Testis (tissue), 2 donors: ENCODE measurements around the gene GLYR1.

Experiments
- POLR2A ChIP-seq: fragments of 450-650 bp; IDR thresholded peaks from one replicate; pipeline ENCODE4 v1.6.1; 2017; ENCODE audit warnings: antibody characterized with exemption, mild to moderate bottlenecking, moderate library complexity
- TF ChIP-seq, protein P1 (sequence below), 3 experiments: fragments of 450-650 bp in 2 of 3; fragments of 200-600 bp in 1 of 3; sonication (generic) in 1 of 3; IDR thresholded peaks; one replicate each; pipeline ENCODE4 v1.5.1; 2016 to 2019; ENCODE audit warnings: antibody characterized with exemption in 3 of 3, mild to moderate bottlenecking in 2 of 3, moderate library complexity in 1 of 3

DNA sequence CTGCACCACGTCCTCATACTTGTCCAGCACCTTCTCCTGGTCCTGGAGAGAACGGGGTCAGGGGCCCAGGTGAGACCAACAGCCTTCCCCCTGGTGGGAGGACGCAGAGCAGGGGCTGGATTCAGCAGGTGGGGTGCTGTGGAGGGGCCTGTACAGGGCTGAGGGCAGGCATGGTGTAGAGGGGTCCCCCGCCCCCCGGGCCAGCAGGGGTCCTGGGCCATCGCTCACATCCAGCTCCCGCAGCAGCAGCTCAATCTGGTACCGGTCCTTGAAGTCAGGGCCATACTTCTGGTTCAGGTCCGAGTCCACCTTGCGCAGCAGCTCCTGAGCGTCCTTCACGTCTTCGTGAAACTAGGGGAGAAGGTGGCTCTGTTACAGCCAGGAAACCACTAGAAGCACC is 48.3 kb upstream of the GLYR1 start:
- TF ChIP-seq, protein P1, sequence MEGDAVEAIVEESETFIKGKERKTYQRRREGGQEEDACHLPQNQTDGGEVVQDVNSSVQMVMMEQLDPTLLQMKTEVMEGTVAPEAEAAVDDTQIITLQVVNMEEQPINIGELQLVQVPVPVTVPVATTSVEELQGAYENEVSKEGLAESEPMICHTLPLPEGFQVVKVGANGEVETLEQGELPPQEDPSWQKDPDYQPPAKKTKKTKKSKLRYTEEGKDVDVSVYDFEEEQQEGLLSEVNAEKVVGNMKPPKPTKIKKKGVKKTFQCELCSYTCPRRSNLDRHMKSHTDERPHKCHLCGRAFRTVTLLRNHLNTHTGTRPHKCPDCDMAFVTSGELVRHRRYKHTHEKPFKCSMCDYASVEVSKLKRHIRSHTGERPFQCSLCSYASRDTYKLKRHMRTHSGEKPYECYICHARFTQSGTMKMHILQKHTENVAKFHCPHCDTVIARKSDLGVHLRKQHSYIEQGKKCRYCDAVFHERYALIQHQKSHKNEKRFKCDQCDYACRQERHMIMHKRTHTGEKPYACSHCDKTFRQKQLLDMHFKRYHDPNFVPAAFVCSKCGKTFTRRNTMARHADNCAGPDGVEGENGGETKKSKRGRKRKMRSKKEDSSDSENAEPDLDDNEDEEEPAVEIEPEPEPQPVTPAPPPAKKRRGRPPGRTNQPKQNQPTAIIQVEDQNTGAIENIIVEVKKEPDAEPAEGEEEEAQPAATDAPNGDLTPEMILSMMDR (IDR thresholded peaks at IDR 0.05), result no peak
- TF ChIP-seq POLR2A, result no peak
